SK-N-SH (cell line): ENCODE measurements around the gene CD63. TPM values are rescaled to one million over a fixed set of nuclear protein-coding genes. Genes with fewer than 3 reads are reported as not detected.
A peak's percentile ranks its signal among the peaks of the same experiment; 100 is the strongest.

Source experiments
- CHD2 ChIP-seq: fragments of 150-350 bp; IDR thresholded peaks from 2 replicates; pipeline ENCODE4 v1.6.1; 2018; ENCODE audit warnings: low read length; ENCODE audit not compliant: partially characterized antibody
- CTCF ChIP-seq: fragments of 200-600 bp; sonication (generic); IDR thresholded peaks from 2 replicates; pipeline ENCODE4 v1.6.1; 2017; ENCODE audit warnings: antibody characterized with exemption, mild to moderate bottlenecking, moderate library complexity
- ELF1 ChIP-seq: IDR thresholded peaks from 2 replicates; pipeline ENCODE4 v1.4.0; 2012
- EZH2phosphoT487 ChIP-seq: fragments of 200-600 bp; sonication (generic); IDR thresholded peaks from 2 replicates; pipeline ENCODE4 v1.6.1; 2017; ENCODE audit warnings: low read depth, mixed run types, mild to moderate bottlenecking, antibody characterized with exemption, moderate library complexity, borderline replicate concordance
- FOSL2 ChIP-seq: IDR thresholded peaks from 2 replicates; pipeline ENCODE4 v1.4.0; 2012; ENCODE audit warnings: low read depth, mild to moderate bottlenecking, moderate library complexity, borderline replicate concordance
- GABPA ChIP-seq: IDR thresholded peaks from 2 replicates; pipeline ENCODE4 v1.4.0; 2012; ENCODE audit warnings: low read depth, mild to moderate bottlenecking
- GATA2 ChIP-seq: sonication (generic); formaldehyde crosslinking; IDR thresholded peaks from 2 replicates; pipeline ENCODE4 v1.5.0; 2020; ENCODE audit warnings: mild to moderate bottlenecking, missing genetic modification reagents
- MAX ChIP-seq: IDR thresholded peaks from 2 replicates; pipeline ENCODE4 v1.4.0; 2012; ENCODE audit warnings: low read depth
- MXI1 ChIP-seq: IDR thresholded peaks from 2 replicates; pipeline ENCODE4 v1.6.1; 2012; ENCODE audit warnings: mild to moderate bottlenecking, low read depth, low read length, improper control_type of control experiment
- PBX3 ChIP-seq: IDR thresholded peaks from 2 replicates; pipeline ENCODE4; 2012
- POLR2AphosphoS5 ChIP-seq: IDR thresholded peaks from 2 replicates; pipeline ENCODE4 v1.6.1; 2012; ENCODE audit warnings: low read depth, low read length
- RCOR1 ChIP-seq: fragments of 150-350 bp; IDR thresholded peaks from 2 replicates; pipeline ENCODE4 v1.6.1; 2017; ENCODE audit warnings: antibody characterized with exemption, low read length
- REST ChIP-seq: IDR thresholded peaks from 2 replicates; pipeline ENCODE4 v1.6.1; 2012; ENCODE audit warnings: mild to moderate bottlenecking, low read depth, low read length, moderate library complexity
- SIN3A ChIP-seq: IDR thresholded peaks from 2 replicates; pipeline ENCODE4 v1.6.1; 2012; ENCODE audit warnings: low read depth, mild to moderate bottlenecking, low read length, moderate library complexity, borderline replicate concordance
- USF1 ChIP-seq: IDR thresholded peaks from 2 replicates; pipeline ENCODE4 v1.4.0; 2012; ENCODE audit warnings: low read depth, borderline replicate concordance
- USF2 ChIP-seq: fragments of 150-350 bp; IDR thresholded peaks from 2 replicates; pipeline ENCODE4 v1.6.1; 2017; ENCODE audit warnings: antibody characterized with exemption, low read length, low read depth, borderline replicate concordance
- YY1 ChIP-seq: IDR thresholded peaks from 2 replicates; pipeline ENCODE4 v1.4.0; 2012; ENCODE audit warnings: low read depth, mild to moderate bottlenecking
- ZBTB33 ChIP-seq: IDR thresholded peaks from 2 replicates; pipeline ENCODE4 v1.4.0; 2012; ENCODE audit warnings: low read depth, borderline replicate concordance
- polyA plus RNA-seq, 3 experiments: library from polyadenylated mRNA; depleted of rRNA; stranded (reverse); fragments of >200 nt; gene quantifications; 2 replicates each; pipeline ENCODE4 v1.2.3, GENCODE V29; 2012

The CD63 gene
- polyA plus RNA-seq, 1 of the 3 experiments (the other 2 are of a cell fraction) = 1,465 TPM

- TF ChIP-seq CTCF (no peak), ZBTB33 (no peak), FOSL2 (peak; percentile 74), USF2 (no peak), RCOR1 (no peak), EZH2phosphoT487 (no peak), MAX (no peak), ELF1 (no peak), MXI1 (no peak), REST (no peak), SIN3A (no peak), GABPA (no peak), USF1 (no peak), GATA2 (CRISPR knock-in tag) (no peak), POLR2AphosphoS5 (no peak), PBX3 (peak; percentile 60), CHD2 (no peak), YY1 (no peak)
These were observed 15.1 kb downstream of the CD63 start (continued) for GRCh38 chr12:55713721-55714120.
